H7 (cell line): ENCODE measurements around the gene POC1A. TPM values are rescaled to one million over a fixed set of nuclear protein-coding genes. Genes with fewer than 3 reads are reported as not detected.
A peak's percentile ranks its signal among the peaks of the same experiment; 100 is the strongest.

ENCODE experiments used
- DNase-seq: peaks from one replicate; pipeline ENCODE4 v3.0.0; 2012
- H3K27me3 ChIP-seq: 2 replicates; pipeline ENCODE4 v1.6.0; 2011; ENCODE audit warnings: mild to moderate bottlenecking, low read length; ENCODE audit not compliant: control insufficient read depth, insufficient read depth
- H3K36me3 ChIP-seq: replicated peaks from 2 replicates; pipeline ENCODE4 v1.5.1; 2011; ENCODE audit warnings: low read length; ENCODE audit not compliant: control insufficient read depth, insufficient read depth
- H3K4me3 ChIP-seq: 2 replicates; pipeline ENCODE4 v1.5.1; 2011; ENCODE audit warnings: low read depth, mild to moderate bottlenecking, control low read depth, low read length, moderate library complexity; ENCODE audit not compliant: insufficient read depth
- total RNA-seq: library from RNA; depleted of rRNA; stranded (reverse); fragments of >200 nt; shearing (Covaris generic); gene quantifications from 2 replicates; pipeline ENCODE4 v1.2.3, GENCODE V29; 2014; rRNA removed

POC1A gene
- 25.1 and 26.4 TPM in 2 replicates for total RNA-seq

DNA sequence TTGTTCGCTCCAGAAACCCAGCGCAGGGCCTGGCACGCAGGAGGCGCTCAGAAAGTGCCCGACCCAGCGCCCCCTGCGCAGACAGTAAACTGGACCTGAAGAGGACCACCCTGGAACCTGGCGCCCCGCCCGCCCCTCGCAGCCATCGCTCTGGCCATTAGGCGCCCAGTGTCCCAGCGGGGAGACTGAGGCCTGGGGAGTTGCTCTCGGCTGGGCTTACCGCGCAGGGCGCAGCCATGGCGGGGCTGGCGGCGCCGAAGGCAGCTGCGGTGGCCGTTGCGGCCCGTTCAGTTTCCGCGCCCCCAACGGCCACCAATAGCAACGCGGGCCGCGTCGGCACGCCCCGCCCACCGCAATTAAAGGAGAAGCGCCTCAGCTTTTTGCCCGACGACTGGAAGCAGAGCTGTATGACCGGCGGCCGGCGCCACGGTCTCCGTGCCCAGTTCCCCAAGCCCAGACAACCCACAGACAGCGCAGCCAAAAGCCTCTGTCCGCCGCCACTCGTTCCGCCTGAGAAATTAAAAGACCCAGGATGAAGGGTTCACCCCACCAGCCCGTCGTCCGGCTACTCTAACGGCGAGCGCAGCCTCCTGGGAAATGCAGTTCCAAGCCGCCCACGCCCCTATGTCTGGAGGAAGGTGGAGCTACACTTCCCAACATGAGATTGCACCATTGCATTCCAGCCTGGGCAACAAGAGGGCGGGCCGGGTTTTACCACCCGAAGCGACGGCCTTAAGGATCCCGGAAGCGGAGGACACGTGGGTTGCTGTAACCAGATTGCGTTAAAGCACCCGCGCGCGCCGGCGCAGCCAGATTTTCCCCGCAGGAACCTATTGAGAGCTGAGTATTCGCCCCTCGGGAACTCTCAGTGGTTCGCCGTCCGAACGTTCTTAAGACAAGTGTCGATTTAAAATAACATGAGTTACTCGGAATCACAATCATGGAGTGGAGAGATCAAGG is at the start of gene POC1A:
Gene POC1A (minus strand): TSS at position 289 of the 960 bp plus-strand sequence. CDS start 51 bp downstream, at position 238.
- DNase-seq, result peak; percentile 96
- Histone ChIP-seq H3K27me3 (no peaks in the 10 kb centered on the region), H3K4me3 (peak within 1 kb of the TSS; percentile 92), H3K36me3 (peaks cover 11% of the 10 kb centered on the region)

DNA sequence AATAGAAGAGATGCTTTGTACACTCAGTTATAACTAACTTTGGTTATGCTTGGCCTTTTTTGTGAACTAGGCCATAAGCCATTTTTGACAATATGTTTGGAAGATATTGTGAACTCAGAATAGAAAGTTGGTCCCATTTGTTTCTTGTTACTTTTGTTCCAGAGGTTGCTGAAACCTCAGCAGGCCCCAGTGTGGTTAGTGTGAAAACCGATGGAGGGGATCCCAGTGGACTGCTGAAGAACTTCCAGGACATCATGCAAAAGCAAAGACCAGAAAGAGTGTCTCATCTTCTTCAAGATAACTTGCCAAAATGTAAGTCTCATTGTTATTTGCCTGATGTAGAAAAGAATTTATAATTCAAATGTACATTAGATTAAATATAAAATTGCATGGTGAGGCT is 49.5 kb upstream of the POC1A start:
- Histone ChIP-seq H3K36me3 (peaks cover 51% of the 10 kb centered on the region), H3K4me3 (no peak overlapping the region), H3K27me3 (no peaks in the 10 kb centered on the region)
- DNase-seq, result no peak

DNA sequence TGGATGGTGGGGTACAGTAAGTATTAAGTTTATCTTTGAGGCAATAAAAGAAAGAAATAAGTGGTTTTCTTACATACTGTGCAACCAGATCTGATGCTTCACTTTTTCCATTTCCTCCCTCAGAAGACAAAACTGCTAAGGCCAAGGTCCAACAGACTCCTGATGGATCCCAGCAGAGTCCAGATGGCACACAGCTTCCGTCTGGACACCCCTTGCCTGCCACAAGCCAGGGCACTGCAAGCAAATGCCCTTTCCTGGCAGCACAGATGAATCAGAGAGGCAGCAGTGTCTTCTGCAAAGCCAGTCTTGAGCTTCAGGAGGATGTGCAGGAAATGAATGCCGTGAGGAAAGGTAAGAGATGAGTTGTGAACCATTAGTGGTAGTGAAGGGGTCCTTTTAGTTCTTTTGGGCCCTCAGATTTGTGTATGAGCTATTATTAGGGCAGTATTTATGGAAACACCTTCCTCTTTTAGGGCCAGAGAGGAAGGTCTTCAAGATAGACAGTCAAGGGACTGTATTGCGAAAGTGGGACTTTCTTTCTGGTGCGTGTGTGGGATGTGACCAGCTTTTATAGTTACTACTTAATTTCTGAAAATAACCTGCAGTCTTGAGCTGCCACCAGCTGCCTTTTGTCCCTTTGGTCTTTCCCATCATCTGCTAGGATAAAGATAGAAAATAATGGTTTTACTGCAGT is 48.3 kb upstream of the POC1A start:
- Histone ChIP-seq H3K36me3 (peaks cover 45% of the 10 kb centered on the region), H3K27me3 (no peaks in the 10 kb centered on the region), H3K4me3 (no peak overlapping the region)
- DNase-seq, result no peak

DNA sequence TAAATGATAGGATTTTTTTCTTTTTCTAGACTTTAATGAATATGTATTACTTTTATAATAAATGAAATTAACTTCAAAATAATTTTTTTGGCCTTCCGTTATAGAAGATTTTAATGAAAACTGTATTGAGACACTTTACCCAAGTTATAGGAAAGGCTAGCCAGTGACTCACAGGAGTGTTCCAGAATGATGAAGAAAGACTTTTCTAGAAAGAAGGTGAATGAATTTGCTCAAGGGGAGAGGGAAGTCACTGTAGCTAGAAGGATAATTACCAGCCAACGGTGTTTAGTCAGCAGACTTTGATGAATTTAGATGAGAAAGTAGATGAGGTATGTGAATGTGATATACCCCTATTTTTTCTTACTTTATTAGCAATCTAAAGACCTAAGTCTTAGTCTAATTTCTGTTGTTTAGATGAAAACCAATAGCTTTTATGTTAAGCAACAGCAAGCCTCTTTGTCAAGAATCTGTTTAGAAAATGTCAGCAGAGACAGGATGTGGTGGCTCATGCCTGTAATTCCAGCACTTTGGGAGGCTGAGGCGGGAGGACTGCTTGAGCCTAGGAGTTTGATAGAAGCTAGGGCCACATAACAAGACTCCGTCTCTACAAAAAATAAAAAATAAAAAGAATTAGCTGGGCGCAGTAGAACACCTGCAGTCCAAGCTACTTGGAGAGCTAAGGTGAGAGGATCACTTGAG is 46.9 kb upstream of the POC1A start:
- DNase-seq, result no peak
- peaks cover 39% of the 10 kb centered on the region for H3K36me3 ChIP-seq
- H3K27me3 ChIP-seq, result no peaks in the 10 kb centered on the region
- no peak overlapping the region for H3K4me3 ChIP-seq

DNA sequence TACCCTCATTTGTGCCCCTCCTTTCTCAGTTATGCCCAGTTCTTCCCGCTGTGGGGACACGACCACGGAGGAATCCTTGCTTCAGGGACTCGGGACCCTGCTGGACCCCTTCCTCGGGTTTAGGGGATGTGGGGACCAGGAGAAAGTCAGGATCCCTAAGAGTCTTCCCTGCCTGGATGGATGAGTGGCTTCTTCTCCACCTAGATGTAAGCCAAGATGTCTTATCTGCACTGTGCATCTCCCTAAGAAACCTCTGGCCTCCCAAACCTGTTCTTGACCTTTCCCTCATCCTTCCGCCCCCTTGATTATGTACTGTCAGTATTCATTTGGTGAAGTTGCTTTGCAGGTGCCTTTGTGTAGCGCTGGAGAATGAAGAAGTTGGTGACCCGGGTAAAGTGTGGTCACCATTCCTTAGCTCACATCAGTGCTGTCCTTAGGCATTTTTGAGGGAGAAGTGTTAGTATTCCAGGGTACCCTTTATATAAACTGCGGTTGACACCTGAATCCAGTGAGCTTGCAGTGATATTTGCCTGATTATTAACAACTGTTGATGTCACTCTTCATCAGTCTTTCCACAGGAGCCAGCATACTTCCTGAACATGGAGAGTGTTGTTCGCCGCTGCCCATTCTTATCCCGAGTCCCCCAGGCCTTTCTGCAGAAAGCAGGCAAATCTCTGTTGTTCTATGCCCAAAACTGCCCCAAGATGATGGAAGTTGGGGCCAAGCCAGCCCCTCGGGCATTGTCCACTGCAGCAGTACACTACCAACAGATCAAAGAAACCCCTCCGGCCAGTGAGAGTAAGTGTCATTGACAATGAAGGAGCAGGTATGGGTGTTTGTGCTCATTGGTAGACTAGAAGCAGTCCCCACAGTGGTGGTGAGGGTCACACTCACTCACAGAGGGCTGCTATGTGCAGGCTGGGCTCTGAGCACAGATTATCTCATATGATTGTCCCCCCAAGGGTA is 44.7 kb upstream of the POC1A start:
- no peak for DNase-seq
- H3K36me3 ChIP-seq, result peaks cover 19% of the 10 kb centered on the region
- no peaks in the 10 kb centered on the region for H3K27me3 ChIP-seq
- peak overlapping the region; percentile 92 for H3K4me3 ChIP-seq

DNA sequence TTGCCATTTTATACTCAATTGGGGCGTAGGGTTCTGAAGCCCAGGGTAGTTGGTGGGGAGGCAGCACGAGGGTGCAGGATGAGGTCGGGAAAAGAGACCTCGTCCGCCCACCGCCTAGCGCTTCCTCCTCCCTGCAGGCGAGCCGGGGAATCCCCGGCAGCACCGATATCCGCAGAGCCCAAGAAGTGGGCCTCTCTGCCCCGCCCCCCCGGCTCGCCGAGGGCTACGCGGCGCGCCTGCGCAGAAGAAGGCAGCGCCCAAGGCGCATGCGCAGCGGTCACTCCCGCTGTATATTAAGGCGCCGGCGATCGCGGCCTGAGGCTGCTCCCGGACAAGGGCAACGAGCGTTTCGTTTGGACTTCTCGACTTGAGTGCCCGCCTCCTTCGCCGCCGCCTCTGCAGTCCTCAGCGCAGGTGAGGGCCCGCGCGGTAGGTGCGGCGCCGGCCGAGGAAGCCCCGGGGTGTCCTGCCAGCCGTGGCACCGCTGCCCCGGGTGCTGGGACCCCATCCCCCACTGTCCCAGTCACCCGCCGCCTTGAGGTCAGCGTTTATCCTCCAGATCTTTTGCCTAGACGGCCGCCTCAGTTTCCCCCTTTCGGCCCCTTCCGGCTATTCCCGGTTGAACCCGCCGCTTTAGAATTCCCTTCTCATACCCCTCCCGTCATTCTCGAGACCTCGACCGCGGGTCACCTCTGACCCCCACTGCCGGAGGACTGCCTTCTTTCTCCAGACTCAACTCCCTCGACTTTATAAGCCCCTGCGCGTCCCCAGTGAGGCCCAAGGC is 43.8 kb upstream of the POC1A start, which contains the start of gene ALAS1:
Gene ALAS1 (plus strand): TSS at position 319 of the 784 bp plus-strand sequence. CDS start 1,082 bp downstream, outside the sequence.
- H3K36me3 ChIP-seq, result peaks cover 12% of the 10 kb centered on the region
- H3K27me3 ChIP-seq, result no peaks in the 10 kb centered on the region
- peak within 1 kb of the TSS; percentile 92 for H3K4me3 ChIP-seq
- peak; percentile 99 for DNase-seq

DNA sequence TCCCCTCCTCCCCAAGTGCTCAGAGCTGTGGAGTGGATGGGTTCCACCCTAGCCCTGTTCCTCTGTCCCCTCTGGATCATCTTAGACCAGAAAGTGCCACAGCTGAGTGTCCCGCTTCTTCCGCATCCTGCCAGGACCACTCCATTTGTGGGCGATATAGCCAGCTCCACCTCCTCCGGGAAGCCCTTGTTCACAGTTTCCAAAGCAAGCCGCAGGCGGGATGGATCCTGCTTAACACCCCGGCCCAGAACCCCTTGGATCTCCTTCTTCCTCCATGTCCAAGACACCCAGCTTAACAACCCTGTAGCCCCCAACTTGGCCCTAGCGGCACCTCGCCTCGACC is 43.2 kb upstream of the POC1A start:
- no peaks in the 10 kb centered on the region for H3K27me3 ChIP-seq
- DNase-seq, result no peak
- peak overlapping the region; percentile 92 for H3K4me3 ChIP-seq
- peaks cover 8% of the 10 kb centered on the region for H3K36me3 ChIP-seq

DNA sequence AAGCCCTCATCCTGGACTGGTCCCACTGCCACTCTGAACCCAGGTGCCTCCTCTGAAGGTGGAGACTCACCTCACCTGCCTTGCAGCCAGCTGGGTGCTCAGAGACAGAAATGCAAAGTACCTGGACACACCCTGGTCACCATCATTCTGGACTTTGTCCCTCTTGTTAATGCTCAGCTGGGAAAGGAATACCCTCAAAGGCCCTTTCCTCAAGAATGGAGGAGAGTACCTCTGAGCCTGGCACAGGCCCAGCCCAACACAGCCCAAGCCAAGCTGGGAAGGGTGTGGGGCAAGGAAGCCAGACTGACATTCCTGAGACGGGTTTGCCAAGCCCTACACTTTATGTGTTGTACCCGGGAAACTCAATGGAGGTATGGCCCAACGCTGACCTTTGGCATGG is 42.8 kb upstream of the POC1A start:
- peak; percentile 21 for DNase-seq
- Histone ChIP-seq H3K36me3 (peaks cover 5% of the 10 kb centered on the region), H3K4me3 (no peak overlapping the region), H3K27me3 (no peaks in the 10 kb centered on the region)

DNA sequence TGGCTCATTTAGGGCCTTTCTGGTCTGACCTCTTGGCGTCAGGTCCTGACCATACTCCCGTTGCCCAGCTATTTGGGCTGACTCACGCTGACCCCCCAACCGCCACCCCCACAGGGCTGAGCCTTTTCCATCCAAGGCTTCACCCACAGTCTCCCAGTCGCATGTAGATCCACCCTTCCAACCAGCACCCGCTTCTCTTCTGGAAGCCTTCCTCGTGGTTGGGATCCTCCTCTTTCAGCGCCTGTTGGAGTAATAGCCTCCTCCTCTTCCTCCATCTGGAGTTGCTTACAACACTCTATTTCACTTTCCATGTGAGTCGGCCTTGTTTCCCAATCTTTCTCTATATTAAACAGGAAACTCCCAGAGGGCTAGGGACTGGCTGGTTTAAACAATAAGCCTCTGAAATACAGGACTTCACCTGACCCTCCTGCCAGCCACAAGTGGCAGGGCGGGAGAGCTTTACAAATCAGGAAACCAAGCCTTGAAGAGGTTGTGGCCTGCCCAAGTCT is 41.7 kb upstream of the POC1A start:
- H3K36me3 ChIP-seq, result peaks cover 2% of the 10 kb centered on the region
- no peak for DNase-seq

DNA sequence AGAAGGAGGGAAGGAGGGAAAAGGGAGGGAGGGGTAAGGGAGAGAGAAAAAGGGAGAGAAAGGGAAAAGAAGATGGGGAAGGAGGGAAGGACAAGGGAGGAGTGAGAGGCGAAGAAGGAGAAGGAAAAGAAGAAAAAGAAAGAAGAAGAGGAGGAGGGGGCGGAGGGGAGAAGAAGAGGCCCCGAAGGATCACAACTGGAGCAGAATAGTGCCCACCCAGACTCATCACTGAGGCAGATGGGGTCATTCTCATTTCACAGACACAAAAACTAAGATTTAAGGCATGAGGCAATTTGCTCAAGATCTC is 41.0 kb upstream of the POC1A start:
- DNase-seq, result no peak
- no peaks in the 10 kb centered on the region for H3K27me3 ChIP-seq
- H3K4me3 ChIP-seq, result no peak overlapping the region
- peaks cover 2% of the 10 kb centered on the region for H3K36me3 ChIP-seq

More for the DNA sequence above, 41.7 kb upstream of the POC1A start:
- Histone ChIP-seq H3K4me3 (no peak overlapping the region), H3K27me3 (no peaks in the 10 kb centered on the region)

DNA sequence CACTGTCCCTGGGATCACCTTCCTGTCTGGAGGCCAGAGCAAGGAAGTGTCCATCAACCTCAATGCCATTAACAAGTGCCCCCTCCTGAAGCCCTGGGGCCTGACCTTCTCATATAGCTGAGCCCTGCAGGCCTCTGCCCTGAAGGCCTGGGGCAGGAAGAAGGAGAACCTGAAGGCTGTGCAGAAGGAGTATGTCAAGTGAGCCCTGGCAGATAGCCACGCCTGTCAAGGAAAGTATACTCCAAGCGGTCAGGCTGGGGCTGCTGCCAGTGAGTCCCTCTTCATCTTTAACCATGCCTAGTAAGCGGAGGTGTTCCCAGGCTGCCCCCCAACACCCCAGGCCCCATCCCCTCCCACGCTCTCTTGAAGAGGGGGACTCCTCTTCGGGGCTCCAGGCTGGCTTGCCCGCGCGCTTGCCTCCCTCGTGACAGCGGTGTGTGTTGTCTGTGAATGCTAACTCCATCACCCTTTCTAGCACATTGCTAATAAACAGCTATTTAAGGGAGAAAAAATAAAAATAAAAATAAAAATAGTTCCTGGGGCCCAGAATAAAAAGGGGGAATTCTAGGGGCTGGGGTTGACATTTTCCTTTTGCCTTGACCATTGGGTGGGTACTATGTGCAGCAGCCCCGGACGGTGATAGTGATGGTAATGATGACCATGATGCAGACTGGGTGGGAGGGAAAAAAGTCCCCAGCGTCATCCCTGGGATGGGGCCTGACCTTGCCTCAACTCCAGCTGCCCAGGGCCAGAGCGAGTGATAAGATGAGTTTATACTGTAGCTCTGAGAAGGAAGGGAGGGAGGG is 40.5 kb upstream of the POC1A start:
- H3K27me3 ChIP-seq, result no peaks in the 10 kb centered on the region
- no peak overlapping the region for H3K4me3 ChIP-seq
- DNase-seq, result peak; percentile 18
- peaks cover 2% of the 10 kb centered on the region for H3K36me3 ChIP-seq

DNA sequence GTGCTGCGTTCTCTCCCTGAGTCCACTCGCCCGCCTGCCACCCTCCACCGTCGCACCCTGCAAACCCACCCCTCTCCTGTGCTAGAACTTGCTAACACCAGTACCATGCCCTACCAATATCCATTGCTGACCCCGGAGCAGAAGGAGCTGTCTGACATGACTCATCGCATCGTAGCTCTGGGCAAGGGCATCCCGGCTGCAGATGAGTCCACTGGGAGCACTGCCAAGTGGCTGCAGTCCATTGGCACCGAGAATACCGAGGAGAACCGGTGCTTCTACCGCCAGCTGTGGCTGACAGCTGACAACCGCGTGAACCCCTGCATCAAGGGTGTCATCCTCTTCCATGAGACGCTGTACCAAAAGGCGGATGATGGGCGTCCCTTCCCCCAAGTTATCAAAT is 38.8 kb upstream of the POC1A start:
- H3K36me3 ChIP-seq, result no peaks in the 10 kb centered on the region
- no peak overlapping the region for H3K4me3 ChIP-seq
- H3K27me3 ChIP-seq, result no peaks in the 10 kb centered on the region
- peak; percentile 14 for DNase-seq
